Stimulated activated naive CD8-positive, alpha-beta T cell treated with anti-CD3 and anti-CD28 coated beads, Interleukin-15, Interleukin-2, amounts not matched to agents 100 ng/mL and 50 ng/mL, for 24 hours (primary cell): ENCODE results near the gene GPNMB.
"Not testable (repeated sequence)": the region's sequence is repeated elsewhere in the genome, so short reads cannot be mapped to it uniquely, and the experiment has no call there.

Experiments
- H3K27ac Mint-ChIP-seq: one replicate; pipeline ENCODE4 v1.8.0; 2021; ENCODE audit warnings: mild to moderate bottlenecking, mixed read lengths
- H3K27me3 Mint-ChIP-seq: one replicate; pipeline ENCODE4 v1.8.0; 2021; ENCODE audit warnings: mixed read lengths
- H3K36me3 Mint-ChIP-seq: one replicate; pipeline ENCODE4 v1.8.0; 2021; ENCODE audit warnings: low read depth, mixed read lengths
- H3K4me1 Mint-ChIP-seq: one replicate; pipeline ENCODE4 v1.8.0; 2021; ENCODE audit warnings: low read depth, mixed read lengths
- H3K4me3 Mint-ChIP-seq: one replicate; pipeline ENCODE4 v1.8.0; 2021; ENCODE audit warnings: mild to moderate bottlenecking, mixed read lengths
- H3K9me3 Mint-ChIP-seq: one replicate; pipeline ENCODE4 v1.8.0; 2021; ENCODE audit warnings: mixed read lengths

Gene GPNMB

GRCh38 chr7:23246555-23246954, at the start of gene GPNMB:
TSS of gene GPNMB (plus strand) at chr7:23246775. CDS start at chr7:23246858, 83 bp downstream.
- H3K27ac Mint-ChIP-seq: no peak within 1 kb of the TSS
- no peak within 1 kb of the TSS for H3K4me3 Mint-ChIP-seq
- peaks cover 72% of the 10 kb centered on the region for H3K27me3 Mint-ChIP-seq
- H3K4me1 Mint-ChIP-seq: peaks cover 4% of the 10 kb centered on the region
- peaks cover 6% of the 10 kb centered on the region for H3K9me3 Mint-ChIP-seq
- no peaks in the 10 kb centered on the region for H3K36me3 Mint-ChIP-seq

- H3K4me3 Mint-ChIP-seq, H3K27ac Mint-ChIP-seq, H3K27me3 Mint-ChIP-seq, H3K4me1 Mint-ChIP-seq, H3K9me3 Mint-ChIP-seq: not testable (repeated sequence)
- peaks cover 69% of the 10 kb centered on the region for H3K36me3 Mint-ChIP-seq
Observed at GRCh38 chr7:23197745-23198144, 48.8 kb upstream of the GPNMB start.

GRCh38 chr7:23200331-23200730, 46.2 kb upstream of the GPNMB start:
- no peak overlapping the region for H3K4me3 Mint-ChIP-seq
- H3K4me1 Mint-ChIP-seq: peaks cover 1% of the 10 kb centered on the region
- peaks cover 80% of the 10 kb centered on the region for H3K36me3 Mint-ChIP-seq
- H3K27ac Mint-ChIP-seq: no peak overlapping the region
- H3K9me3 Mint-ChIP-seq: no peaks in the 10 kb centered on the region
- H3K27me3 Mint-ChIP-seq: peaks cover 5% of the 10 kb centered on the region

- Mint-ChIP-seq H3K4me1 (peaks cover 9% of the 10 kb centered on the region), H3K27me3 (peaks cover 27% of the 10 kb centered on the region), H3K9me3 (no peaks in the 10 kb centered on the region), H3K36me3 (peaks cover 57% of the 10 kb centered on the region), H3K27ac (no peak overlapping the region), H3K4me3 (no peak overlapping the region)
Observed at GRCh38 chr7:23204241-23204640, 42.3 kb upstream of the GPNMB start.

GRCh38 chr7:23205577-23205908, 41.0 kb upstream of the GPNMB start:
- H3K27ac Mint-ChIP-seq: no peak overlapping the region
- peaks cover 44% of the 10 kb centered on the region for H3K36me3 Mint-ChIP-seq
- peaks cover 9% of the 10 kb centered on the region for H3K4me1 Mint-ChIP-seq
- no peaks in the 10 kb centered on the region for H3K9me3 Mint-ChIP-seq
- peaks cover 30% of the 10 kb centered on the region for H3K27me3 Mint-ChIP-seq
- peak overlapping the region; percentile 42 for H3K4me3 Mint-ChIP-seq

GRCh38 chr7:23205909-23206767, 40.4 kb upstream of the GPNMB start:
- no peak overlapping the region for H3K27ac Mint-ChIP-seq
- H3K4me1 Mint-ChIP-seq: peaks cover 9% of the 10 kb centered on the region
- H3K9me3 Mint-ChIP-seq: no peaks in the 10 kb centered on the region
- H3K27me3 Mint-ChIP-seq: peaks cover 32% of the 10 kb centered on the region
- peaks cover 38% of the 10 kb centered on the region for H3K36me3 Mint-ChIP-seq
- H3K4me3 Mint-ChIP-seq: peak overlapping the region; percentile 42

- Mint-ChIP-seq H3K36me3 (peaks cover 29% of the 10 kb centered on the region), H3K9me3 (no peaks in the 10 kb centered on the region), H3K4me3 (no peak overlapping the region), H3K4me1 (peaks cover 9% of the 10 kb centered on the region), H3K27ac (no peak overlapping the region), H3K27me3 (peaks cover 32% of the 10 kb centered on the region)
Observed at GRCh38 chr7:23207021-23207420, 39.6 kb upstream of the GPNMB start.

- peaks cover 38% of the 10 kb centered on the region for H3K27me3 Mint-ChIP-seq
- peaks cover 25% of the 10 kb centered on the region for H3K36me3 Mint-ChIP-seq
- no peak overlapping the region for H3K4me3 Mint-ChIP-seq
- H3K4me1 Mint-ChIP-seq: peaks cover 9% of the 10 kb centered on the region
- H3K27ac Mint-ChIP-seq: no peak overlapping the region
- no peaks in the 10 kb centered on the region for H3K9me3 Mint-ChIP-seq
Observed at GRCh38 chr7:23207884-23208283, 38.7 kb upstream of the GPNMB start.

GRCh38 chr7:23208316-23208715, 38.3 kb upstream of the GPNMB start:
- H3K27ac Mint-ChIP-seq: no peak overlapping the region
- H3K9me3 Mint-ChIP-seq: no peaks in the 10 kb centered on the region
- peaks cover 23% of the 10 kb centered on the region for H3K36me3 Mint-ChIP-seq

GRCh38 chr7:23210506-23210905, 36.1 kb upstream of the GPNMB start:
- Mint-ChIP-seq H3K4me3 (no peak overlapping the region), H3K27me3 (peaks cover 31% of the 10 kb centered on the region), H3K4me1 (peaks cover 6% of the 10 kb centered on the region), H3K27ac (no peak overlapping the region), H3K9me3 (no peaks in the 10 kb centered on the region), H3K36me3 (peaks cover 3% of the 10 kb centered on the region)

More at GRCh38 chr7:23208316-23208715, 38.3 kb upstream of the GPNMB start:
- Mint-ChIP-seq H3K27me3 (peaks cover 38% of the 10 kb centered on the region), H3K4me1 (peaks cover 9% of the 10 kb centered on the region), H3K4me3 (no peak overlapping the region)

- Mint-ChIP-seq H3K4me3 (no peak overlapping the region), H3K9me3 (no peaks in the 10 kb centered on the region), H3K27ac (no peak overlapping the region), H3K4me1 (peaks cover 1% of the 10 kb centered on the region), H3K36me3 (no peaks in the 10 kb centered on the region), H3K27me3 (peaks cover 25% of the 10 kb centered on the region)
Observed at GRCh38 chr7:23211589-23211988, 35.0 kb upstream of the GPNMB start.

GRCh38 chr7:23212395-23212794, 34.2 kb upstream of the GPNMB start:
- Mint-ChIP-seq H3K27me3 (peaks cover 17% of the 10 kb centered on the region), H3K4me3 (no peak overlapping the region), H3K36me3 (no peaks in the 10 kb centered on the region), H3K27ac (no peak overlapping the region), H3K9me3 (no peaks in the 10 kb centered on the region), H3K4me1 (no peaks in the 10 kb centered on the region)

- H3K27ac Mint-ChIP-seq: no peak overlapping the region
- peaks cover 15% of the 10 kb centered on the region for H3K27me3 Mint-ChIP-seq
- no peak overlapping the region for H3K4me3 Mint-ChIP-seq
- H3K4me1 Mint-ChIP-seq: no peaks in the 10 kb centered on the region
- H3K36me3 Mint-ChIP-seq: no peaks in the 10 kb centered on the region
- no peaks in the 10 kb centered on the region for H3K9me3 Mint-ChIP-seq
Observed at GRCh38 chr7:23212841-23213240, 33.7 kb upstream of the GPNMB start.

- Mint-ChIP-seq H3K4me3 (no peak overlapping the region), H3K36me3 (no peaks in the 10 kb centered on the region), H3K4me1 (no peaks in the 10 kb centered on the region), H3K27ac (no peak overlapping the region), H3K9me3 (no peaks in the 10 kb centered on the region), H3K27me3 (peaks cover 11% of the 10 kb centered on the region)
Observed at GRCh38 chr7:23213755-23214154, 32.8 kb upstream of the GPNMB start.

GRCh38 chr7:23214423-23214822, 32.2 kb upstream of the GPNMB start:
- no peaks in the 10 kb centered on the region for H3K9me3 Mint-ChIP-seq
- H3K27me3 Mint-ChIP-seq: peaks cover 11% of the 10 kb centered on the region
- no peaks in the 10 kb centered on the region for H3K36me3 Mint-ChIP-seq
- H3K27ac Mint-ChIP-seq: no peak overlapping the region
- no peak overlapping the region for H3K4me3 Mint-ChIP-seq
- no peaks in the 10 kb centered on the region for H3K4me1 Mint-ChIP-seq

GRCh38 chr7:23214938-23215337, 31.6 kb upstream of the GPNMB start:
- H3K4me1 Mint-ChIP-seq: no peaks in the 10 kb centered on the region
- H3K36me3 Mint-ChIP-seq: no peaks in the 10 kb centered on the region
- no peak overlapping the region for H3K27ac Mint-ChIP-seq
- no peak overlapping the region for H3K4me3 Mint-ChIP-seq
- H3K27me3 Mint-ChIP-seq: peaks cover 11% of the 10 kb centered on the region
- no peaks in the 10 kb centered on the region for H3K9me3 Mint-ChIP-seq
